GM18507 (cell line): Measurements from ENCODE around the gene ENTPD2.

ENCODE experiments used
- DNase-seq: peaks from one replicate; pipeline ENCODE4 v3.0.0; 2011; ENCODE audit warnings: low read depth; ENCODE audit not compliant: insufficient read length; ENCODE audit errors: extremely low spot score
- FAIRE-seq: peaks from 2 replicates; lab custom pipeline; 2011; peaks lifted over from hg19 to GRCh38; lab: Jason Lieb, UNC

Gene ENTPD2

GRCh38 chr9:137080260-137081122, 26.6 kb upstream of the ENTPD2 start:
- FAIRE-seq = no peak
- no peak for DNase-seq

DNA sequence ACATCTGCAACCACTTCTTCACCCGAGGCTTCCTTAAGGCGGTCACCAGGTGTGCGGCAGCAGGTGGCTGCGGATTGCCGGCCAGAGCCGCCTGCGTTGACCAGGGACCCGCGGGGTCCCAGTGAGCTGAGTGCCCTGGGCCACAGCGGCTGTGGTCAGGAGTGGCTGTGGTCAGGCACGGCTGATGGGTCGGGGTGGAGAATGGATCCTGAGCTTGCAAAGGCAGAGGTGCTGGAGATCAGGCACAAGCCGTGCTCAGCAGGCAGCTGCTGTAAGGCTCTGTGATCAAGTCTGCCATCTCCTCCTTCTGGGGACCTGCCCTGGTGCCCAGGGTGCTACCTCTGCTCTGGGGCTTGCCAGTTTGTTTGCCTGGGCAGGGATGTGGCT, 25.5 kb upstream of the ENTPD2 start:
- FAIRE-seq = no peak

DNA sequence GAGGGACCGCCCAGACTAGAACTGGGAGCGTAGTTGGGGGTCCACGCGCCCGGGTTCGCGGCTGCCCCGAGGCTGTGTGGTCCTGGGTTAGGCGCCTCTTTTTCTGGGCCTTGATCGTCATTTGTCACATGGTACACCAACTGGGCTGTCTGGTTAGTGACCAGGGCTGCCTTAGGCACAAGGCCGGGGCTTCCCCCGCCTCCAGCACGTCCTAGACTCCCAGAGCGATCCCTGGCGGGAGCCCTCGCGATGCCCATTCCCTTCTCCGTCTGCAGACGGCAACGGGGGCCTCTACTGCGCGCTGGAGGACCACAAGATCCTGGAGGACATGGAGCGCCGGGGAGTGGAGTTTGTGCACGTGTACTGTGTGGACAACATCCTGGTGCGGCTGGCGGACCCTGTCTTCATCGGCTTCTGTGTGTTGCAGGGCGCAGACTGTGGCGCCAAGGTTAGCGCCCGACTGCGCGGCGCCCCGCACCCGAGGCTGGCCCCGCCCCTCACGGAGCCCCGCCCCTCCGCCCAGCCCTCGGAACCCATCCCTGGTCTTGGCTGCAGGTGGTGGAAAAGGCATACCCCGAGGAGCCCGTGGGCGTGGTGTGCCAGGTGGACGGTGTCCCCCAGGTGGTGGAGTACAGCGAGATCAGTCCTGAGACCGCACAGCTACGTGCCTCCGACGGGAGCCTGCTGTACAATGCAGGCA, 25.0 kb upstream of the ENTPD2 start:
- DNase-seq (no peak), FAIRE-seq (no peak)

More for the DNA sequence above, 25.5 kb upstream of the ENTPD2 start:
- no peak for DNase-seq

- peak; percentile 52 for FAIRE-seq
- DNase-seq = no peak
These were observed 24.2 kb upstream of the ENTPD2 start for GRCh38 chr9:137077758-137078693.

- DNase-seq (no peak), FAIRE-seq (peak; percentile 64)
These were observed 23.3 kb upstream of the ENTPD2 start, which contains the start of gene UAP1L1 for GRCh38 chr9:137077010-137077747. Gene UAP1L1, plus strand, starts transcription at chr9:137077517. Its CDS starts 16 bp downstream, at chr9:137077533.

DNA sequence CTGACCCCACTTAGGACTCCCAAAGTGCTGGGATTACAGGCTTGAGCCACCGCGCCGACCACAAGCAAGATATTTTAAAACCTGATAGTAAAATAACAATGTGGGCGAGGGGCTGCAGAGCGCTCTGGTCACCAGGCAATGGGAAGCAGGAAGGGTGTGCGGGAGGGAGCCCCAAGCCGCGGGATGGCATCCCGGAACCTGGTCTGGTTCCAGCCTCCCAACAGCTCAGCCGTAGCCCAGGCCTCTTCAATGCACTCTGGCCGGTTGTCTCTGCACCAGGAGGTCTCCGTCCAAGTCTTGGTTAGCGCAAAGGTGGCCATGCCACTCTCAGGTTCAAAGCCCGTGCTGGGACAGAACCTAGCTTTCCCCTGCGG, 22.8 kb upstream of the ENTPD2 start:
- no peak for DNase-seq
- peak; percentile 5 for FAIRE-seq

- no peak for DNase-seq
- FAIRE-seq = no peak
These were observed 21.5 kb upstream of the ENTPD2 start for GRCh38 chr9:137075275-137075775.

- peak; percentile 21 for FAIRE-seq
- DNase-seq = no peak
These were observed 20.9 kb upstream of the ENTPD2 start for GRCh38 chr9:137074657-137075274.

DNA sequence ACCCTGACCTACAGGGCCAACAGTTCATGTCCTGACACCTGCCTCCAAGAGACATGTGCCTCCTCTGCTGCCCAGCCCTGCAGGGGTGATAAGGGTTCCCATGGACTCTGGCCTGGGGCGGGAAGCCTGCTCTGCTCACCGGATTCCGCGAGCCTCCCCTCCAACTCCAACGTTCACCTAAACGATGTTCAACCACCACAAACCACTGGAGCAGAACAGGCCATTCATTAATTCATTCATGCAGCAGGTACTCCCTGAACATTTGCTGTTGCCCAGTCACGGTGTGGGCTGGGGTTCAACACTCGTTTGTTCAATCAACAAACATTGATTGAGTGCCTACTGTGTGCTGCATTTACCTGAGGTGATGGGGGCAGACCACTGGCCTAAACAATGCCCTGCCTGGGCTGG, 20.1 kb upstream of the ENTPD2 start:
- FAIRE-seq = no peak
- no peak for DNase-seq

DNA sequence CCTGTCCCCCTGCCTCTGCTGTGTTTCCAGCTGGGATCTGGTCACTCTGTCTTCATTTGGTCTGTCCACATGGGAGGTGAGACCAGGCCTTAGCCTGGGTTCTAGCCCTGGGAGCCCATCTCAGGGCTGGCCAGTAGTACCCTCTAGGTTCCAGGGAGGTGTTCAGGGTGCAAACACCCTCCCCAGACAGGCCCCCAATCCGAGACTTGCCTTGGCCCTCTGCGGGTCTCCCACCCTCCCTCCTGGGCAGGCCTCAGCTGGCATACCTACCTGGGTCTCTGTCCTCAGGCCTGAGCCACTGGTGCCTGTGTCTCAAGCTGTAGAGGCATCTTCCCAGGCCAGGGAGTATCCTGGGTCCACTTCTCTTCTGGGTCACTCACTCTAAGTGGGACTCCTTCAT, 17.4 kb upstream of the ENTPD2 start:
- no peak for FAIRE-seq
- no peak for DNase-seq

DNA sequence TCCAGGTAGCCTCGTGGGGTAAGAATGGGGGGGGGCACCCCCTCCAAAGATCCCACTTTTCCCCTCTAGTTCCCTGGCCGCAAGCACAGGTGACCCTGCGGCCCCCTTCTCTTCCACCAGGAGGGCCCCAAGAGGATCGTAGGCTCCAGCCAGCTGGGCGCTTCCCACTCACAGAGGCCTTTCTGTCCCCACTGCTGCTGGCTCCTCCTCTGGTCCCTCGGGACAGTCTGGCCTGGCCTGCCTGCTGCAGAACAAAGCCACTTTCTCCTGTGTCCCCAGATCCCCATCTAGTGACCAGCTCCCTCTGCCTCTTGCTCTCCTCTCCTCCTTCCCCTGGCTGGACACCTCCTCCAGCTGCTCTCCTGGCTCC, 17.0 kb upstream of the ENTPD2 start:
- DNase-seq (no peak), FAIRE-seq (no peak)

DNA sequence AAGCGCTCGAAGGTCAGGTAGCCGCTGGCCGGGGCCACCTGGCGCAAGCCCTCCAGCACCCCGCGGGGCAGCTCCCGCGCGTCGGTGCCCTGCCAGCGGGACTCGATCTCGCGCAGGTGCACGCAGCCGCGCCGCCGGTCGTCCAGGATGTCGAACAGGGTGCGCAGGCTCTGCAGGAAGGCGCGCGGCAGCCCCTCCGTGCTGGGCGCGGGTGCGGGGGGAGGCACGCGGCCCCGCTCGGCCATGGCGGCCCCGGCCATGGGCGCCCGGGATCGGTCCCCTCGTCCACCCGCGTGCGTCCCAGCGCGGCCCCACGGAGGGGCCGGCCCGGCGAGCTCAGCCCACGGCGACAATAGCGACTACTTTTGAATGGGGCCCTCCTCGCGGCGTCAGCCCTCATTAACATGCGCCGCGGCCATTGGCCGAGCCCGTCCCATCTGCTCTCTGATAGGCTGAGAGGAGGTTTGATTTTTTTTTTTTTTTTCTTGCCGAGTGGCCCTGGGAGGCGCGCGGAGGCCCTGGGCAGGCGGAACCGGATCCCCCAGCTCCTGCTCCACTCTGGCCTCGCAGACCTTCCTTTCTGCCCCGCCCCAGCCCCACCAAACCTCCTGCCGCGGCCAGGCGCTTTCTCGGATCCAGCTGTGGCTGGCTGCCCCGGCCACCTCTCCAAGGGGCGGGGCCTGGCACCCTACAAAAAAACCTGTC, 16.5 kb upstream of the ENTPD2 start, which contains the start of gene SAPCD2:
Gene SAPCD2, minus strand, starts transcription at position 357 of the 705 bp plus-strand sequence. Its CDS starts 97 bp downstream, at position 260.
- FAIRE-seq = peak; percentile 94
- peak; percentile 82 for DNase-seq

DNA sequence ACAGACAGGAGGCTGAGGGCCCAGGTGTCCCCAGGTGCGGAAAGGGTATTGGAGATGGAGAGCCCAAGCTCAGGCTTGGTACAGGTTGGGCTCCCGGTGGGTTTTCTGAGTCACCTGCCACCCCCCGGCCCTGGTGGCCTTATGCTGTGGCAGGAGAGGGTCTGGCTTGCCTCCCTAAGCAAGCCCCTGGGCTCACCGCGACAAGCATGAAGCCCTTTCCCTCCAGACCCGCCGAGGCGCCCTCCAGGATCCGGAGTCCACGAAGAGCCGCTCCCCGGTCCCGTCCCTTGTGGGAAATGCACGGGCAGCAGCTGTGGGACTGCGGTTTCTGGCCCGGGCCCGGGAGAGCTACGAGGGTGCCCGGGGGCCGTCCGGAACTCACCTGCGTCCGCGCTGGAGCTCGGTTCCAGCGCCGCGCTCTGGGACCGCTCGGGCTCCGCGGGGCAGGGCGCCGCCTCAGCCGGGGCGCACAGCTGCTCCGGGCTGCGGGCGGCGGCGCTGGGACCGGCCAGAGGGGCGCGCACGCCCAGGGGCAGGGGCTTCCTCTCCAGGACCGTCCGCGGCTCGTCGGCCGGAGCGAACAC, 15.7 kb upstream of the ENTPD2 start:
- FAIRE-seq (no peak), DNase-seq (no peak)

GRCh38 chr9:137068539-137069507, 15.0 kb upstream of the ENTPD2 start:
- no peak for FAIRE-seq
- no peak for DNase-seq

DNA sequence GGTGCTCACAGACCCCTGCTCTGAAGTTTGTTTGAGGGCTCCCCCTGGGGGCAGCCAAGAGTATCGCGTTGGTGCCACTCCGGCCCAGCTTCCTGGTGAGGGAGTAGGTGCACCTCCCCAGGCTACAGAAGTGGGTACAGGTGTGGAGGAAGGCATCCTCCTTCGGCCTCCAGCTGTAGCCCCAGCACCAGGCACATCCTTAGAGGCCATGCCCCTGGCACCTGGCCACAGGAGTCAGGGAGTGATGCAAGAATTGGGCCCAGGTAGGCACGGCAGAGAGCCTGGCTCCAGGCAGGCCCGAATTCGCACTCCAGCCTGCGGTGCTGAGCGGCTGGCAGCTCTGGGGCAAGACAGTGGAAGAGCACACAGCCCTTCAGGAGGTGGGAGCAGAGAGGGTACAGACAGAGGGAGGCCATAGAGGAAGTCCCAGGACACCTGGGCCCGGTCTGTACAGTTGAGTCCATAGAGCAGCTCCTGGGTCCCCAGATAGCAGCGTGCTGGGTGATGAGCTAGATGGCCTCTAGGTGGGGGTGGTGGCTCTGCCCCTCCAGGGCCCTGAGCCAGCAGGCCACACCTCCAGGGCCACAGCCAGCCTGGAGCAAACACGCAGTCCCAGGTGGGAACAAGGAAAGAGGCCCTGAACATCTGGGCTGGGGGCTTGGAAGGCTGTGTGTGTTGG, 14.1 kb upstream of the ENTPD2 start:
- DNase-seq (peak; percentile 77), FAIRE-seq (peak; percentile 92)
